HG03135 (cell line): ENCODE measurements around the gene BCAS3.
"Not testable (repeated sequence)": the region's sequence is repeated elsewhere in the genome, so short reads cannot be mapped to it uniquely, and the experiment has no call there.

ENCODE experiments used
- ATAC-seq: cut with Tn5 transposase; IDR thresholded peaks from one replicate; pipeline ENCODE4 v1.9.1; 2021; ENCODE audit warnings: mild to moderate bottlenecking, moderate library complexity; ENCODE audit not compliant: unreplicated experiment

BCAS3 gene

DNA sequence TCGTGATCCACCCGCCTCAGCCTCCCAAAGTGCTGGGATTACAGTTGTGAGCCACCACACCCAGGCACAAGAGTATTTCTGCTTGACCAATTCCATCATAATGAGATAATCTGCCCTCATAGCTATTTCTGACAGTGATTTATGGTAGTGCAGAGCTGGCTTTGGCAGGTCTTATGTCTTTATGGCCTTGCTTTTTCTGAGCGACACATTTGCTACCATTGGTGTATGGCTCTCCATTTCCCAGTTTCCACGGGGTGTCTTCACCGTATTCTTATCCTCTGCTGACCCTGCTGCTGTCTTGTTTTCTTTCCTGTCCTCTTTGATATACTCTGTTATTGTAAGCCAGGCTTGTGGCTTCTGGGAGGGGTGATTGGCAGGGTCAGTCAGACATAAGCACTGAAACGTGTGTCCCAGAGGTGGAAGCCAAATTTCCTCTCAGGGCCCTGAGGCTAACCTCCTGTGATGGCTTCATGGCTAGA, 560.8 kb downstream of the BCAS3 start:
- ATAC-seq = no peak

- no peak for ATAC-seq
Measured at GRCh38 chr17:61239327-61239726, 561.7 kb downstream of the BCAS3 start.

GRCh38 chr17:61239953-61240352, 562.3 kb downstream of the BCAS3 start:
- no peak for ATAC-seq

GRCh38 chr17:61240851-61241468, 563.3 kb downstream of the BCAS3 start:
- ATAC-seq = no peak

GRCh38 chr17:61244988-61245387, 567.3 kb downstream of the BCAS3 start:
- ATAC-seq = not testable (repeated sequence)

DNA sequence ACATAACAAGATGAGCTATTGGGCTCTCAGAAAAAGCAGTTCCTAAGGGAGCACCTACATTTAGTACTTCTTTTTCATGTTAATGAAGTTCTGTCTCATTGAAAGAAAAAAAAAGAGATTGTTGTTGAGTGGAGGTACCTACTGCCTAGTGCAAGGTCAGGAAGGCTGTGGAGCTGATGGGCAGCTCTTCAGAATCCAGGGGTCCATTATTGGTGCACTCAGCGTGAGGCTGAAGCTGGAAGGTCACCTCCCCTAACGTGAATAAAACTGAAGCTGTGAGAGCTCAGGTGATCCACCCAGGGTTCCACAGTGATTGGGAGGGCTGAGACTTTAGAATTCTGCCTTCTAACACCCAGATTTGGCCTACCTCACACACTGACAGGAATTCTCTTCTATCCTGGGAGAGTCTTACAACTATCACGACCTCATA, 568.1 kb downstream of the BCAS3 start:
- no peak for ATAC-seq

GRCh38 chr17:61247439-61247838, 569.8 kb downstream of the BCAS3 start:
- no peak for ATAC-seq

DNA sequence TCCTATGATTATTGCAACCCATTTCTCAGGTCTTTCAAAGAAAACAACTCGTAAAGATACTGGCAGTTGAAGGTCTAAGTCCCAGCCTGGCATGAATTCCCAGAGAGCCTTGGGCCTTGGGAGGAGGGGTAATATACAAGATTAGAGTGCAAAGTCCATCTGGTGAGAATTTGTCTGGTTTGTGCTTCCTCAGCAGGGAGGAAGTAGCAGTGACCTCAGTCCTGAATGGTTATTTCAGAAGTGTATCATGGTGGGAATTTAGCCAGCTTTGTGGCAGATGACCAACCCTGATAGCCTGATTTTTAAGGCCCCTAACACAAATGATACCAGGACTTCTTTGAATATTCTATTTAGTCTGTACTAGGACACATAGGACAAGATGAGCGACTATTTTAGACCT, 570.7 kb downstream of the BCAS3 start:
- no peak for ATAC-seq

DNA sequence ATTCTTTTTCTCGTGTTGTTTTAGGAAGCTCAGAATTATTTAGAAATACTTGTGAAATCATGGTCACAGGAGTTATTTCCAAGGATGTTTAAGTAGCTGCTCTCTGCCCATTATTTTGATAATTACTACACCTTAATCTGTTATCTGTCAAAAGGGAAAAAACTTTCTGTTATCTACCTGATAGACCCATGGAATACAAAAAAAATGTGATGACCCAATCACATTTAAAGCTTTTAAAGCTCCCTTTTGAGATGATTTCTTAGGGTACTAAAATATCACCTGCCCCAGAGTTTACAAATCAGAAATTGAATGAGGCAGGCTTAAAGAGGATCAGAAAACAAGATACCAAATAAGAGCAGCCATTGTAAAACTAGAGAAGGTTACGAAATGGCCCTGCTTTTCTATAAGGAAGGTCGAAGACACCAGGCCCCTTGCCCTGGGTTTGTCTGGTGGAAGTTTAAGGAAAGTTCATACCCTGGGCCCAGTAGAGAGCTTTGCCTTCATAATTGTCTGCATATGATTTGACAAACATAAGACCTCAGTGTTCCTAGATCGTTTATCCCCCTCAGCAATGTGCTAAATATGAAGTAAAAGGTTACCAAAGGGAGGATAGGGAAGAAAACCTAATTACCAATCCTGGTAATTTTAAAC, 572.1 kb downstream of the BCAS3 start:
- no peak for ATAC-seq

- ATAC-seq = no peak
Measured at GRCh38 chr17:61250335-61250890, 572.8 kb downstream of the BCAS3 start.

DNA sequence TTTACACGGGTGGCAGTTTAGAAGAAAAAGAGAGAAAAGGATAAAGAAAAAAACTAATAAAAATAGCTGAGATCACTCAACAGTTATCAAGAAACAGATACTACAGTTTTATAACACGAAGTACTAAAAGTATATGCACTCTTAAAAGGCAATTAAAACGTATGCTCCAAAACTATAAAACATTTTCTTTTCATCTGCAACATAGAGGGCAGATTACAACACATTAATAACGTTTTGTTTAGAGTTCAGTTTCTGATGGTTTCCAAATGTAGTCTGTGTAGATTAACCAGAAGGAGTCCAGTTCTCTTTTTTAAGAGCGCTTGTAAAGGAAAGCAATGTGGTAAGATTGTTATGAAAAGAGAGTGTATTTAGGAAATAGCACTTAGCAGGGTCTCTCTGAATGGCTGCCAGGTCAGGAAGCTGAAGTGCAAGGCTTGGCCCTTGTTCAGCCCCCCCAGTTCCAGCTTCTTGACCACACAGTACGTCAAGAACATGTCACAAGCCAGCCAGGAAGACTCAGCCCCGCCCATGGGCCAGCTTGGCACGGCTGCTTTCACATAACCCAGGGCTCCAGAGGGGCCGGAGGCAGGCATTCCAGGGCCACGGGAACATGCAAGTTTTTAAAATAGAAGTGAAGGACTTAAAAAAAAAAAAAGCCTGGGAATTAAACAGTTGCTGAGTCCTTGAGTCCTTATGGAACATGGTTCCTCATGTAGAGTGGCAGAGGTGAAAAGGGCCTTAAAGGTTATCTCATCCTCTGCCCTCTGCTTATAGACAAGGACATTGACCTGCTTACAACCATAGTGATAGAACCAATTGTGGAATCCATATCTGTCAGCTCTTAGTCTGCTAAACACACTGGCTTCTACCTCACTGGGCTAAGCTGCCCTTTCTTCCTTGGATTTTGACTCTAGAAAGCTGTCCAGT, 574.6 kb downstream of the BCAS3 start:
- ATAC-seq = no peak

GRCh38 chr17:61253362-61253761, 575.7 kb downstream of the BCAS3 start:
- no peak for ATAC-seq

DNA sequence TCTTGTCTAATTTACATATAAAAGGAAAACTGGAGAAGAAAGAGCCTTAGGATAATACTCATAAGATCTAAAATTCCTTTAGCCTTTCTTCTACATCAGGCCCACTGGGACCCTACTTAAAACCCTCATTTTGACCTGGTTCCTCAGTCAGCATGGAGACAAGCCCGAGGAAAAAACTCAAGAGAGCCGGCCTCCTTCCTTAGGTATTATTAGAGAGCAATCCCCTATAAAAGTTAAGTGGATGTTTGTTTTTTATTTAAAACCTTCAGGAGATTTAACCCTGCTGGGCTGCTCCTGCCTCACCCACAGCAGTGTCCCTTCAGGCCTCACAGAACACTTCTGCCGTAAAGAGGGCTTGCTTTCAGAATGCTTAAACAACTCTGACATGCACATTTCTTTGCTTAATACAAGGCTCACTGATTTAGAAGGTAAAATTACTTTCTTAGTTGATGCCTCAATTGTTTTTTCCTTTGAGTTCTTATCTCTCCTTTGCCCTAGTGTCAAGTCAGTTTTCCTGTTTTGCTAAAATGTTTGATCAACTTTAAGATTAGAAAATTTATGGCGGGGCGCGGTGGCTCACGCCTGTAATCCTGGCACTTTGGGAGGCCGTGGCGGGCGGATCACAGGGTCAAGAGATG, 576.4 kb downstream of the BCAS3 start:
- no peak for ATAC-seq

DNA sequence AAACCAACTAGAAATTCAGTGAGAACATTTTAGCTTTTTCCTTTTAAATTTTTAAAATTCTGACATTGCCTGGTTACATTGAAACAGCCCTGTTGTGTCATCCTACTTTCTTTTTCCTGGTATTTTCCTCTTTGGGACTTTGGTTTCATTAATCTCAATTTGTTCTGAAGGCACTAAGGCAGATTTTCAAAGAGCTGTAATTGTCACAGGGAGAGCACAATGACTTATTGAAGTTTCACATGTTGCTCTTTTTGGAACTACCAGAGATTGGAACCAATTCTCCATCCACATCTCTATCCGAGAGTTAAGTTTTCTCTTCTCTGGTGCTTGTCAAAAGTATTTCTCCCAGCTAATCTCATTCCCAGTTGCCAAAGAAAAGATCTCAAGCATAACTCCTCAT, 577.3 kb downstream of the BCAS3 start:
- ATAC-seq = no peak

DNA sequence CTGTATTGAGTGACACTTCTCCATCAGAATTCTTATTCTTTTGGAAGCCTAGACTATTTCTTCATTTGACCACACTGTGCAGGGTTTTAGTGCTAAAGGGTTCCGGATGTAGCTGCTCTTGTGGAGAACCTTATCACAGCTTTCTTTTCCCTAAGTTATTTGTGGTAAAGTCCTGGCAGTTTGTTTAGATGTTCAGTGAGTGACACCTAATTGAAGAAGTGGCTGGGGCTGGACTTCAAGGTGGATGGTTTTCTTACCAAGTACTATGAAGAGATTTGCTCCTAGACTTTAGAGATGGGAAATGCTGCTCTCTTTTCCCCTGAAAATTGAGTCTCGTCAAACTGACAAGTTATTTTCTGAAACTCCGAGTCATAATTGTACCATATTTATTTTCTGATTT, 578.0 kb downstream of the BCAS3 start:
- no peak for ATAC-seq

GRCh38 chr17:61259360-61259759, 581.7 kb downstream of the BCAS3 start:
- ATAC-seq = no peak

- ATAC-seq = no peak
Measured at GRCh38 chr17:61260071-61260797, 582.6 kb downstream of the BCAS3 start.

DNA sequence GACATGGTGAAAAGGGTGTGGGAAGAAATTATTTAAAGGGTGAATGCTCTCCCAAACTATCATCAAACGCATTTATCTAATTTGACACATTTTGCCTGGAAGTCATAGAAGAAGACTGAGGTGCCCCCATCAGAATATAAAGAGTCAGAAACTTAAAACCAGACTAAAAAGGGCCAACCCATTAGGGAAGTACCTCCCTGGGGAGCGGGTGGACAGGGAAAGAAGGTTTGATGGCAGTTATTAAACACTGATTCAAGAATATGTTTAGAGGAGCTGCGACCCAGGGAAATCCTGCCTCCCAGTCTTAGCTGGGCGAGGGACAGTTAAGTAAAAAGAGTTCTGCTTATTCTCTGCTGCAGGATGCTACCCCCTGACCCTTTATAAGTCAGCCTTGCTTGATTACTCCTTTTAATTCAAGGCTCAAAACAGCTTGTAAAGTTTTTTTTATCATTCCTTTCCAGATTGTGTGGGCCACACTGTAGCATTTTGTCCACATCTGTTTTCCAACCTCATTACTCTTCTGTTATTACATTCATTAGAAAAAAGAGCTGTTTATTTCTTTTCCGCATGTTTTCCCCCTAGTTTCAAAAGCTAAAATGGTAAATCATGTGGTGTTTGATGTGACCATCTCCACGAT, 583.5 kb downstream of the BCAS3 start:
- ATAC-seq = no peak

GRCh38 chr17:61265397-61265796, 587.7 kb downstream of the BCAS3 start:
- ATAC-seq = no peak

GRCh38 chr17:61267847-61268246, 590.2 kb downstream of the BCAS3 start:
- no peak for ATAC-seq
